GM18508 (cell line): Measurements from ENCODE around the gene NEK4.
"Not testable (repeated sequence)": the region's sequence is repeated elsewhere in the genome, so short reads cannot be mapped to it uniquely, and the experiment has no call there.

Source experiments
- ATAC-seq: cut with Tn5 transposase; IDR thresholded peaks from one replicate; pipeline ENCODE4 v1.9.1; 2021; ENCODE audit warnings: moderate number of reproducible peaks; ENCODE audit not compliant: insufficient read depth, unreplicated experiment

Gene NEK4

GRCh38 chr3:52743152-52743551, 27.6 kb downstream of the NEK4 start:
- no peak for ATAC-seq

DNA sequence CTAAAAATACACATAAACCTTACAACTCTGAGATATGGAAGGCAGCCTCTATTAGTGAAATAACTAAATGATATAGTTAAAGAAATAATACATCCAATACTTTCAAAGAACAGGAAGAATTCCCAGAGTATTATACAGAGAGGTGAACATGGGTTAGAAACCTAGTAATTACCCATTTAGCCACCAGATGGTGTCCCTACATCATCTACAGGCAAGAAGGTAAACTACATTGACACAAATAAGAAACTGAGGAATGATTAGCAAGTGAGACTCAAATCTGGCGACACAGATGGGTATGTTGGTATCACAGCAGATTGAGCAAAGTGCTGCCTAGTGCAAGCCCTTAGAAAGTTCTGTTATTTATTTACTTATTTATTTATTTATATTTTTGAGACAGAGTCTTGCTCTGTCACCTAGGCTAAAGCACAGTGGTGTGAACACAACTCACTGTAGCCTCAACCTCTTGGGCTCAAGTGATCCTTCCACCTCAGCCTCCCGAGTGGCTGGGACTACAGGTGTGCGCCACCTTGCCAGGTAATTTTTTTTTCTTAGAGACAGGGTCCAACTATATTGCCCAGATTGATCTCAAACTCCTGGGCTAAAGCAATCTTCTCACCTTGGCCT, 28.2 kb downstream of the NEK4 start:
- no peak for ATAC-seq

- no peak for ATAC-seq
Observed at GRCh38 chr3:52739730-52740129, 31.0 kb downstream of the NEK4 start.

DNA sequence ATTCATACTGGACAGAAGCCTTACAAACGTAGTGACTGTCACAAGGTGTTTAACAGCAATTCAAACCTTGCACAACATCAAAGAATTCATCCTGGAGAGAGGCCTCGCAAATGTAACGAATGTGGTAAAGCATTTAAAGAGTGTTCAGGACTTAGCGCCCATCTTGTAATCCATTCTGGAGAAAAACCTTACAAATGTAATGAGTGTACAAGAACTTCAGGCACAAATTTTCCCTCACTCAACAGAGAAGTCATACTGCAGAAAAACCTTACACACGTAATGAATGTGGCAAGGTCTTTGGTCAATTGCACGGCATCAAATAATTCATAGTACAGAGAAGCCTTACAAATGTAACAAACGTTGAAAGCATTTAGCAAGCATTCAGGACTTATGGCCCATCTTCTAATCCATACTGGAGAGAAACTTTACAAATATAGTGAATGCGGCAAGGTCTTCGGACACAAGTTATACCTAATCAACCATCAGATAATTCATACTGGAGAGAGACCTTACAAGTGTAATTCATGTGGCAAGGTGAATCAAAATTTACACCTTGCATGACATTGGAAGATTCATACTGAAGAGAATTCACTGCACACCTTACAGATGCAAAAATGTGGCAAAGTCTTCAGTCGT, 37.4 kb downstream of the NEK4 start:
- no peak for ATAC-seq

- ATAC-seq: no peak
Observed at GRCh38 chr3:52731590-52731989, 39.1 kb downstream of the NEK4 start.

- ATAC-seq: no peak
Observed at GRCh38 chr3:52730681-52731080, 40.1 kb downstream of the NEK4 start.

- not testable (repeated sequence) for ATAC-seq
Observed at GRCh38 chr3:52728753-52729152, 42.0 kb downstream of the NEK4 start.

DNA sequence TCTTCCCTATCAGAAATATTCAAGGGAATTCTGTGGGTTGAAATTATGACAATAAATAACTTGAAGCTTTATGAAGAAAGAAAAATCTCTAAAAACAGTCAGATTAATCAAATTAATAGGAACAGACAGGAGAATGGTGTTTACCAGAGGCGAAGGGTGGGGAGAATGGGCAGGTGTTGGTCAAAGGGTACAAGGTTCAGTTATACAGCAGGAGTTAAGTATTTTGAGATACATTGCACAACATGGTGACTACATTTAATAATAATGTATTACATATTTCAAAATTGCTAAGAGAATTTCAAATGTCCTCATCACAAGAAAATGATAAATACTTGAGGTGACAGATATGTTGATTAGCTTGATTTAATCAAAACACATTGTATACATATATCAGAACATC, 46.2 kb downstream of the NEK4 start:
- no peak for ATAC-seq

DNA sequence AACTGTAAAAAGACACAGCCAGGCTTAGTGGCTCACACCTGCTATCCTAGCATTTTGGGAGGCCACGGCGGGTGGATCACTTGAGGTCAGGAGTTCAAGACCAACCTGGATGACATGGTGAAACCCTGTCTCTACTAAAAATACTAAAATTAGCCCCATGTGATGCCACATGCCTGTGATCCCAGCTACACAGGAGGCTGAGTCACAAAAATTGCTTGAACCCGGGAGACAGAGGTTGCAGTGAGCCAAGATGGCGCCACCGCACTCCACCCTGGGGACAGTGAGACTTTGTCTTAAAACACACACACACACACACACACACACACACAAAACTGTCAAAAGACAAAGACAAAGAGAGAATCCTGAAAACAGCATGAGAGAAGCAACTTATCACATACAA, 46.8 kb downstream of the NEK4 start:
- ATAC-seq: no peak

GRCh38 chr3:52722491-52722890, 48.2 kb downstream of the NEK4 start:
- no peak for ATAC-seq

DNA sequence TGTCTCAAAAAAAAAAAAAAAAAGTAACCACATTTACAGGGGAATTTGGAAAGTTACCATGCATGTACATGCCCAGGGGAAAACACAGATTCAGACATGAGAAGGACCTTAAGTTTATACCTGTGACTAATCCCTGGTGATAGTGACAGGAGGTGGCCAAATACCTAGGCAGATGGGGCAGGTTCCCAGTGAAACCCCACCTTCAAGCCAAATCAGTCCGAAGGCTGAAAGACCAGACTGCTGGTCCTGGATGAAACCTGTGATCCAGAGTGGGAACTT, 49.1 kb downstream of the NEK4 start:
- no peak for ATAC-seq

- ATAC-seq: no peak
Observed at GRCh38 chr3:52721002-52721729, 49.6 kb downstream of the NEK4 start.

- ATAC-seq: no peak
Observed at GRCh38 chr3:52719618-52720017, 51.1 kb downstream of the NEK4 start.

DNA sequence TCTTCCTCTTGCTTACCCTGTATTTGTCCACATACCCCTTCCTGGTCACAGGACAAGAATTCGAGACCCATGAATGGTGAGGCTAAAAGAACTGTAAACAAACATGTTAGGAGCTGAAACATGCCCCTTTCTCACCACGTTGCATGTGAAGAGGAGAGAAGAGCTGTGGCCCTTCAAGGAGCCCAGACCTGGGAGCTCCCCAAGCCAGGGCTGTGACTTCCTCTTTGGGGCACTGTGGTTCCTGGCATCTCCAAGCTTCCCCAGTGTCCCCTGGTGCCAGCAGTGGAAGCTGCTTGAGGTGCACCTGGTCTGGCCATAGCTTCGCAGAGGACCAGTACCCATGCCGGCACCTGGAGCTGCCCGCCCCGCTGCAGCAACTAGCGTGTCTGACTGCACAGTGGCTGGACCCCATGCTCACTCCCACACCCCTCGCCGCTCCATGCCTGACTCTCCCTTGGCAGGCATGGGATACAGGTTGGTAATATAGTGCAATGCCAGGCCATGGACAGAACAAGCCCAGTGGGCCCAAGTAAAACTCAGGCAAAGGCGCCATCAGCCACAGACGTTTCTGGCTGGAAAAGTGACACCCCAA, 54.9 kb downstream of the NEK4 start:
- no peak for ATAC-seq

GRCh38 chr3:52714335-52715302, 56.1 kb downstream of the NEK4 start:
- ATAC-seq: no peak

DNA sequence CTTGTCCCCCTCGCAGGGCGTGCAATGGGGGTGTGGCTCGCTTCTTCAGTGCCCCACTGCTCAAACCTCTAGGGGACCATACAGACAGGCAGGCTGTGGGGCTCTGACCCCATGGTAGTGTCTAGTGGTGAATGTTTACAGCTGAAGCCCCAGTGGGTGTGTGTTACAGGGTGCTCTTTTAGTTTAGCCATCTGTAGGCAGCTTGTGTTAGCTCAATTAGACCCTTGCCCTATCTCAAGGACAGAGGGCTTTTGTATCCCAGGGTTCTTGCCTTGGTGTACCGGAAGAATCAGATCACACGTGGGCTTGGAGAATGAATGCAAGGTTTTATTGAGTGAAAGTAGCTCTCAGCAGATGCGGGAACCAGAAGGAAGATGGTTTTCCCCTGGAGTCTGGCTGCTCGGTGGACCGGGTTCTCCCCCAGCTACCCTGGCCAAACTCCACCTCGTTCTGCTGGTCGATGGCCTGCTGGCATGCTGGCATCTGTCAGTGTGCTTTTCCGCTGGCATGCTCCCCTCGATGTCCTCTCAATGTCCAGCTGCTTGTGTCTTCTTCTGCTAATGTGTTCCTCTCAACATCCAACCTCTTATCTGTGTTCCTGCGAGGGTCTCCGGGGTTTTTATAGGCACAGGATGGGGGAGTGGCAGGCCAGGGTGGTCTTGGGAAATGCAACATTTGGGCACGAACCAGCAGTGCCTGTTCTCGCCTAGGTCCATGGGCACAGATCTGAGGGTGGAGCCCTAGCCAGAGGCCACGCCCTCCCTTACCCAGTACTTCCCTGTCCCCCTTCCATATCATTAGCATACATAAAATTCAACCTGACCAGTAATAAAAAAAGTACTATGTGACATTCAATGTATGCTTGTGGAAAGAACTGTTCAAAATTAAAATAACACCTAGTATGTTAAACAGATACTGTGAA, 58.2 kb downstream of the NEK4 start:
- no peak for ATAC-seq

DNA sequence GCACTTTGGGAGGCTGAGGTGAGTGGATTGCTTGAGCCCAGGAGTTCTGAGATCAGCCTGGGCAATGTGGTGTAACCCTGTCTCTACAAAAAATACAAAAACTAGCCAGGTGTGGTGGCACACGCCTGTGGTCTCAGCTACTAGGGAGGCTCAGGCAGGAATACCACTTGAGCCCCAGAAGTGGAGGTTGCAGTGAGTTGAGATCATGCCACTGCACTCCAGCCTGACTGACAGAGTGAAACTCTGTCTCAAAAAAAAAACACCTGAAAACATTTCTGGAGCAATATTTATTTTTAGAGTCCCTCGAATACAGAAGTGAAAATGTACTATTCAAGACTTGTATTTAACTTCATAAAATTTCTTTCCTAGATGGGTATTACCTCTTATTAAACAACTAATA, 60.2 kb downstream of the NEK4 start:
- no peak for ATAC-seq

GRCh38 chr3:52707585-52707984, 63.2 kb downstream of the NEK4 start:
- ATAC-seq: no peak
